Activated CD8-positive, alpha-beta memory T cell treated with anti-CD3 and anti-CD28 coated beads for 36 hours (primary cell): Measurements from ENCODE around the gene A1BG. TPM values are rescaled to one million over a fixed set of nuclear protein-coding genes. Genes with fewer than 3 reads are reported as not detected.
"Not testable (repeated sequence)": the region's sequence is repeated elsewhere in the genome, so short reads cannot be mapped to it uniquely, and the experiment has no call there.

Experiments
- CTCF ChIA-PET: fragments of 350-600 bp; sonication (Branson Sonifier 250); formaldehyde crosslinking; loops from one replicate; lab custom pipeline; 2021; ENCODE audit warnings: antibody characterized with exemption; lab: Charles Lee
- POLR2A ChIA-PET: fragments of 350-600 bp; sonication (Branson Sonifier 250); formaldehyde crosslinking; loops from one replicate; lab custom pipeline; 2021; ENCODE audit warnings: antibody characterized with exemption; lab: Charles Lee
- total RNA-seq, 2 experiments: library from RNA; stranded (reverse); gene quantifications; one replicate each; pipeline ENCODE4 v1.2.3, GENCODE V29; 2021

The A1BG gene
- total RNA-seq, 2 experiments from 2014 or later, result 16.7 to 18.1 TPM

DNA sequence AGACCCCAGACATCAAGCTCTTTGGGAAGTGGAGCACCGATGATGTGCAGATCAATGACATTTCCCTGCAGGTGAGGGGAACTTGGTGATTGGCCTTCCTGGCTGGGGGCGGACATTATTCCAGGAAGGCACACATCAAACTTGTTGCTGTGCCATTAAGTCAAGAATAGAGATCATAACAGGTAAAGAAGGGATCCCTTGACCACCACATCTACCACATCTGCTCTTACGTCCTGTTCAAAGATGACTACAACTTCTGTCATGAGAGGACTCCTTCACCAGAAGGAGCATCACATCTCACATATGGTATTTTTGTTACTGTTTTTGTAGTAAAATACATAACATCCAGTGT is 34.9 kb upstream of the A1BG start:
- ChIA-PET CTCF (interaction anchor here (0.6 to 0.8 kb wide), 2 partner anchors 132 to 735 kb away, joined by 3 read pairs; partner anchors contain the start of gene ZBTB45), POLR2A (interaction anchor here (0.6 to 0.7 kb wide), 4 partner anchors 24 to 101 kb away, joined by 3 to 4 read pairs (median 3); no protein-coding TSS in a partner anchor)

DNA sequence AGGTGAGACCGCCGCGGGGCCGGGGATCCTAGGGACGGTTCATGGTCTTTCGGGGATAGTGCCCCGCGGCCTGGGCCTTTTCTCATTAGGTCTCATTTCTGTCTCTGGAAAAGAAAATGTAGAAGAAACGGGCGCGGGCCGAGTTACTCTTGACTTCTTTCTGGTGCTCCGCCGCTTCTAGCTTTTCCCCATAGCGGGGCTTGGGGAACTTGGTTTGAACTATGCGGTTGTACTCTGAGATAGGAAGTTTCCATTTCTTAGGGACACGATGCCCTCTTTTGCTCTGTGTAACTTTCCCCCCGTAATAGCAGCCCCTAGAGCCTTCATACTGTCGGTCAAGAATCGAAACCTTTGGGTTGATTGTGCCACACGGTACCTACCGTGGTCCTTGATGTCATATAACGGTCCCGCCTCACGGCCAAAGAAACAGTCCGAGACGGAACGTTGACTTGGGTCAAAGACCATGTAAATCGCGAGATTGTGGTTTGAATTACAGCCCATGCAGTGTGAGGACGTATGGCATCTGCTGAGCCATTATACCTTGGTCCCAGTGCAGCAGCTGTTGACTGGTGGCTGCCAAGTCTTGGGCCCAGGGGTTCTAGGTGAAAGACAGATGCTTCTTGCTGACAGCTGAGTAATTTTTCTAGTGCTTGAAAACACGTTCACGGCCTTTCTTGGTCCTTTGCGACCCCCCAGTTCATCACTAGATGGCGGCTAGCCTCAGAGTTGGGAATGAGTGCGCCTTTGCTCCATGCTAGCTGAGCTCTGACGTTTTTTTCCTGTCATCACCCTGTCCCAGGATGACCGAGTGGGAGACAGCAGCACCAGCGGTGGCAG is 34.3 kb upstream of the A1BG start:
- CTCF ChIA-PET, result interaction anchor here (0.6 to 0.8 kb wide), 2 partner anchors 132 to 735 kb away, joined by 3 read pairs; partner anchors contain the start of gene ZBTB45
- POLR2A ChIA-PET, result interaction anchor here (0.6 to 1.4 kb wide), 6 partner anchors 8 to 102 kb away, joined by 3 to 4 read pairs (median 4); partner anchors contain the start of genes RNF225 and ZNF497

DNA sequence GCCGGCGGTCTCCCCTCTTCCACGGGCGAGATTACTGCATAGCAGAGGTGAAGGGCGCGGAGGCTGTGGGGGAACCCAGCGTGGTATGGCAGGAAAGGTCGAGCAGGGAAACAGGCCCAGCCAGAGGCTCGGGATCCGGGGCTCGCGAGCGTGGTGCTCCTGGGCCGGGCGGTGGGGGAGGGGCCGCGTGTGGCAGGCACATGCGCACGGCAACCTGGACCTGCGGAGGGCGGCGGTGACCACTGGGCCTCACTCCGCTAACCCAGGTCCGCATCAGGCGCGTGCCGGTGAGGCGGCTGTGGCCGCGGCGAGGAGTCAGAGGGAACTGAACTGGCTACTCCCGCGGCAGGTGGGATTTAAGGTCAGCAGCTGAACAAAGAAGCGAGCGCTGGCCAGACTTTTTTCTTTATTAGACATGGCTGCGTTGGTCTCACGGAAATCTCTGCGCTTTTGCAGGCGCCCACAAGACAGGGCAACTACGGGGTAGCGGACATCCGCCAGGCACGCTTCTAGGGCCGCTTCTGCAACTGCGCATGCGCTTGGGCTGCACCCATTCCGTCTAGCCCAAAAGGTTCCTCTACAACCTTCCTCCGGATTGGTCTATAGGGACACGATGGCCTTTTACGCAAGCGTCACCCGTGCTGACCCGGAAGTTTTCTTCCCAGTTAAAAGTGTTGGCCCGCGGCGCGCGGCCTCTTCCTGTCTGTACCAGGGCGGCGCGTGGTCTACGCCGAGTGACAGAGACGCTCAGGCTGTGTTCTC is 33.5 kb upstream of the A1BG start, which contains the start of gene RPS5:
TSS of gene RPS5 (plus strand) at position 694 of the 762 bp plus-strand sequence. CDS start 869 bp downstream, outside the sequence.
- ChIA-PET POLR2A (interaction anchor here (1.0 to 1.4 kb wide), 3 partner anchors 9 to 40 kb away, joined by 3 to 4 read pairs (median 4); partner anchors contain the start of genes RNF225 and ZNF497), CTCF (no interaction called here)

DNA sequence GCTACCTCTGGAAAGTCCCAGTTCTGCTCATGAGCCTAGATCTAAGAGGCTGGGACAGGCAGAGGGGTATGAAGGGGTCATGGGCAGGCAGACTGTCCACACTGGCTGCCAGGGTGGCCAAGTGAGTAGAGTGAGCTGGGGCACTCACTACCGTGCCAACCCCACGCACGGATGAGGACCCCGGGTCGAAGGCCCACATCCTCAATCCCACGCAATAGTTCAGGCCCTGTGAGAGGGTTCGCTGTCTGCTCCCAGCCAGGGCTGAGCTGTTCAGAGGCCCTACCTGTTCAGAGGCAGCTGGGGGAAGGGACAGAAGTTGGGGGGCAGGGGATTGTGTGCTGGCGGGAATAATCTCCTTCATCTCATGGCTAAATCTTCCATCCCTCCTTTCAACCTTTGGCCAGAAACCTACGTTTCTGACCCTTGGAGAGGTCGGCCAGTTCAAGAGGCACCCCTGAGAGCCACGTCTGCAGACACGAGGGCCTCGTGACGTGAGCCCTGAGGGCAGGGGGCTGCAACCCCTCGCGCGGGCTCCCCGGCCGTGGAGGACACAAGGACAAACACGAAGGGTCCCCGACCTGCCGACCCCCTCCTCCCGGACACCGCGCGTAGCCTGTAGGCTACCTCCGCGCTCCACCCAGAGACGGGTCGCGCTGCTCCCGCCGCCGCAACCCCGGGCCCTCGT is 32.7 kb upstream of the A1BG start:
- CTCF ChIA-PET, result no interaction called here
- POLR2A ChIA-PET, result interaction anchor here (0.6 to 0.7 kb wide), 5 partner anchors 13 to 930 kb away, joined by 3 to 5 read pairs (median 3); no protein-coding TSS in a partner anchor

DNA sequence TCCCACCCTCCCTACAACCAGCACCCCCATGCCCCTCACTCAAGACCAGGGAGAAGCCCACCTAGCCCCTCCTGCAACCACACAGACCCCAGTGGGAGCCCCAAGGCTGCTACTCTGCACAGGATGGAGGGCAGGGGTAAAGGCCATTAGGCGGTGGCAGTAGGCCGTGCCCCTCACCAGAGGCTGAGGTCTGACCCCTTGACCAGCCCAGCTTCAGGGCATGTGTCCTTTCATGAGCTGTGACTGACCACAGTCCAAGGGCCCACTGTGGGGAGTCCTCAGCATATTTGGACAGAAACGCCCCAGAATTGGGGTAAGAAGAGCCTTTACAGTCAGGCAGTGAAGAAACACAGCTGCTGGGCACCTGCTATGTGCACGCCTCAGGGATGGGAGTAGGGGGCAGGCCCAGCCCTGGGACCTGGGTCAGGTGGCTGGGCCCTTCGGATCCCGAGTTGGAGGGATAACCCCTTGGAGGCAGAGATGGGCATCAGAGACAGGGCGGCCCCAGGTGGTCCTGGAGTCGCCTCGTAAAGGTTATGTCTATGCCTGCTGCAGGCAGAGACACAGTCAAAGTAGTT is 32.1 kb upstream of the A1BG start:
- ChIA-PET CTCF (no interaction called here), POLR2A (interaction anchor here (0.6 to 0.7 kb wide), 5 partner anchors 12 to 930 kb away, joined by 3 to 5 read pairs (median 3); no protein-coding TSS in a partner anchor)

DNA sequence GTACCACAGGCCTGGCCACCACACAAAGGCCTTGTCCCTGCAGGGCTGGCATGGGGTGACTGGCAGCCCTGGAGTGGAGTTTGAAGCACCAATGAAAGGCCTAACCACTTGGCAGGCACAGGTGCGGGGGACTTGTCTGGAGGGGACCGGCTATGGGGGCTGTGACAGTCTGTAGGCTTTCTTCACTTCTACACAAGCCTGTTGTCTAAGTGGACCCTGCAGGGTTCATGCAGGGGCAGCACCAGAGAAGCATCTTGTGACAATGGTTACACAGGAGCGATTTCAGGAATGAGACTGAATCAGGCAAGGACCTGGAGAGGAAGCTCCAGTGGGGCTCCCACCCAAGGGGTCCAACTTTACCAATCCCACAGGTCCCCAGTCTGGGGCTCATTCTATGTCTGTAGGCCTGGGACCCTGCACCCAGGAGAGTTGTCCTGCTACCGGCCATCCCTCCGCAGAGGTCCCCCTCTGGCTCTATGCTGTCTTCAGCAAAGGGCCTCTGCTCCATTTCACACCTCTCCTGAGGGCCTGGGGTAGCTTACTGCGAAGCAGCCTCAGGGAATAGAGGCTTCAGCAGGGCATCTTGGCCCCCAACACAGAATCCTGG is 29.8 kb upstream of the A1BG start:
- ChIA-PET CTCF (interaction anchor here (1.0 kb wide), 1 partner anchor 13 kb away, joined by 3 read pairs; no protein-coding TSS in a partner anchor), POLR2A (no interaction called here)

DNA sequence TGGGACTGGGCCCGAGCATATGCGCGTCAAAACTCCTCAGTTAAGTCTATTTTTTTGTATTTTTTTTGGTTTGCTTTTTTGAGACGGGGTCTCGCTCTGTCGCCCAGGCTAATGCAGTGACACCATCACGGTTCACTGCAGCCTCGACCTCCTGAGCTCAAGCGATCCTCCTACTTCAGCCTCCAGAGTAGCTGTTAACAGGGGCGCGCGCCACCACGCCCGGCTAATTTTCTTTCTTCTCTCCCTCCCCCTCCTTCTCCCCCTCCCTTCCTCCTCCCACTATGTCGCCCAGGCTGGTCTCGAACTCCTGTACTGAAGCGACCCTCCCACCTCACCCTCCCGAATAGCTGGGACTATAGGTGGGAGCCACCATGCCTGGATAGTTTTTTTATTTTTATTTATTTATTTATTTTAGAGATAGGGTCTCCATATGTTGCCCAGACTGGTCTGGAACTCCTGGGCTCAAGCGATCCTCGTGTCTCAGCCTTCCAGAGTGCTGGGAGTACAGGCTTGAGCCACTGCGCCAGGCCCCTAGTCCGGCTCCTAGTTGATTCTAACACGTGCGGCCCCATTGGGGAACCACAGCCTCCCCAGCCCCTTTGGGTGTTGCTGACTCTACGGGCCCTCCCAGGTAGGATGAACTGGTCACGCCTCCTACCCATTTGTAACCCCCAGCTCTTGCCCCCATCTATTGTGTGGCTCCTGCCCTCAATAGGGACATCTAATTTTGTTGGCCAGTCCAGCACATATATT is 28.3 kb upstream of the A1BG start:
- ChIA-PET CTCF (interaction anchor here (1.1 to 1.5 kb wide), 2 partner anchors 35 to 138 kb away, joined by 3 to 7 read pairs; partner anchors contain the start of gene ZBTB45), POLR2A (interaction anchor here (0.6 to 1.4 kb wide), 3 partner anchors 20 to 64 kb away, joined by 4 to 6 read pairs (median 6); partner anchors contain the start of gene ZNF497)

DNA sequence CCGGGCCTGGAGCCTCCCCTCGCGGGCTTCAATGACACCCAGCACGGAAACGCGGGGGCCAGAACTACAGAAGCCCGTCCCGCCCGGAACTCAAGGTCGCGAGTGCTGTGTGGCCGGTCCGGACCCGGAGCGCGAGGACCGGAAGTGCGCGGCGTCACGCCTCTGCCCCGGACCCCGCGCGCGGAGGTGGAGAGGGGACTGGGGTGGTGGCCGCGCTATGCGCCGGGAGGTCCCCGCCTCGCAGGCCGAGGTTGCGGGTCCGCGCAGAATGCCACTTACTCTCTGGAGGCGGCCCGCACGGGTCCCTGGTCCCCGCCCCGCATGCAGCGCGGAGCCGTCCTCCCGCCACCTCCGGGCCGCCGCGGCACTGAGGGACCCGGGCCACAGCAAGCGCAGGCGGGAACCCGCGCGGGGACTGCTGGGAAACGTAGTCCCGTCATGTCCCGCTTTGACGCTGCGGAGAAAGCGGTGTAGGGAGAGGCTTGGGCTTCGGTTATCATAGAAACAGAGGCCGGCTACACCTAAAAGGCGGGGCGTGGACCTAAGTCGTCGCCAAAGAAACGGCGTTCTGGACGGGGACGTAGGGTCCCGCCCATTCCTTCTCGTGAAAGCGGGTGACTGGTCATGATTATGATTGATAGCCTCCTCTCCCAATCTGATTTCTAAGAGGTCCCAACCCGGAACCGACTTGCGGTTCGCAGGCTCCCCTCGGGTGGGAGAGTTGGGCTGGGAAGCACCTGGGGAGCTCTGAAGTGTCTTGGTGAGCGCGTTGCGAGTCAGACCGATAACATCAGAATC is 27.6 kb upstream of the A1BG start, which contains the start of gene ZNF837:
TSS of gene ZNF837 (minus strand) at position 369 of the 798 bp plus-strand sequence. CDS start 11,698 bp downstream, outside the sequence.
- ChIA-PET CTCF (interaction anchor here (1.1 to 1.5 kb wide), 3 partner anchors 16 to 139 kb away, joined by 3 to 7 read pairs (median 3); partner anchors contain the start of gene ZBTB45), POLR2A (interaction anchor here (1.3 to 1.4 kb wide), 2 partner anchors 19 to 33 kb away, joined by 6 read pairs; partner anchors contain the start of gene ZNF497)

DNA sequence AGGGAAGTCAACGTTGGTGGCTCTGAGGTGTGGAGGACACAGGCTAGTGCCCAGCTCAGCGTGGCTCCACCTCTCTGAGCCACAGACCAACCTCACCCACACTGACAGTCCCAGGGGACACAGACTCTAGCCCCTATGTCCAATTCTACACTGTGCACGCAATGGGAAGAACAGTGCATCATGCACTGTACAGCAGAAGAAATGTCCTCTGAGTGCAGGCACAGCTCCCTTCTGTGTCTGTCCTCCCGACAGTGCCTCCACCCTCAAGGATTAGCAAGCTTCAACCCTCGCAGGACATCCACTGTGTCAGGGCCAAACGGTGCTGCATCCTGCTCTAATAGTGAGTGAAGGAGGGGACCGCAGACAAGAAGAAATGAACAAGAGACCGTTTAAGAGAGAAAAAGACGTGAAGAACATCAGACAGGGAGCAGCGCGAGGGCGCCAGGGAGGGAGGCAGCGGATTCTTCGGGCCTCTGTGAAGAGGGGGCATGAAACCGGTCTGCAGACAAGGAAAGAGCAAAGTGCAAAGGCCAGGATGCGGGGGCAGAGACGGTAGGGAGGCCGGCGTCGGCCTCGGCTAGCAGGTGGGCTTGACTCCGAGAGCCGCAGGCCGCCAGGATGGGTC is 26.9 kb upstream of the A1BG start:
- ChIA-PET POLR2A (interaction anchor here (0.6 to 1.1 kb wide), 2 partner anchors 12 to 18 kb away, joined by 5 read pairs; partner anchors contain the start of gene ZNF497), CTCF (interaction anchor here (1.1 kb wide), 1 partner anchor 16 kb away, joined by 3 read pairs; no protein-coding TSS in a partner anchor)

DNA sequence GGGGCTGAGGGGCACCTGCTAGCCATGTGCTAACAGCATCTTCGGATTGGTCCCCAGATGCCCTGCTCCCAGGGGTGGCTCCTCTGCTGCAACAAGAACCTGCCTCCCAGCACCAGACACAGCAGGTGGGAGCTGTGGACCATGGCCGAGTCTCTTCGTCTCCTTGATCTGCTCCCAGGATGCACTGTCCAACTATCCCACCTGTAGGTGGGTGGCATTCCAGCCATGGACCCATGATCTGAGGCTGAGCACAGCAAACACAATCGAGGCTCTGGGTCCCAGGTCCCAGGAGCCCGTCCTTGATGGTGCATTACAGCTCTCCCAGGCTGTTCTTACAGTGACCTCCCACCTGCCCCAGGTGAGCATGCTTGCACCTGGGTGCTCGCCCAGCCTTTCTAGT is 26.0 kb upstream of the A1BG start:
- ChIA-PET CTCF (interaction anchor here (1.1 kb wide), 1 partner anchor 15 kb away, joined by 3 read pairs; no protein-coding TSS in a partner anchor), POLR2A (interaction anchor here (0.6 to 1.1 kb wide), 2 partner anchors 13 to 17 kb away, joined by 5 read pairs; partner anchors contain the start of gene ZNF497)

DNA sequence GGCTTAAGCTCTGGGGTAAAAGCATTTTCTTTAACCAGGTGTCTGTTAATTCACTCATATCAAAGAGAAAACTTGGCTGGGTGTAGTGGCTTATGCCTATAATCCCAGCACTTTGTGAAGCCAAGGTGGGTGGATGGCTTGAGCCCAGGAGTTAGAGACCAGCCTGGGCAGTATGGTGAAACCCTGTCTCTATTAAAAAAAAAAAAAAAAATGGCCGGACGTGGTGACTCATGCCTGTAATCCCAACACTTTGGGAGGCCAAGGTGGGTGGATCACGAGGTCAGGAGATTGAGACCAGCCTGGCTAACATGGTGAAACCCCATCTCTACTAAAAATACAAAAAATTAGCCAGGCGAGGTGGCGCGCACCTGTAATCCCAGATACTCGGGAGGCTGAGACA is 23.4 kb upstream of the A1BG start:
- POLR2A ChIA-PET, CTCF ChIA-PET: not testable (repeated sequence)

DNA sequence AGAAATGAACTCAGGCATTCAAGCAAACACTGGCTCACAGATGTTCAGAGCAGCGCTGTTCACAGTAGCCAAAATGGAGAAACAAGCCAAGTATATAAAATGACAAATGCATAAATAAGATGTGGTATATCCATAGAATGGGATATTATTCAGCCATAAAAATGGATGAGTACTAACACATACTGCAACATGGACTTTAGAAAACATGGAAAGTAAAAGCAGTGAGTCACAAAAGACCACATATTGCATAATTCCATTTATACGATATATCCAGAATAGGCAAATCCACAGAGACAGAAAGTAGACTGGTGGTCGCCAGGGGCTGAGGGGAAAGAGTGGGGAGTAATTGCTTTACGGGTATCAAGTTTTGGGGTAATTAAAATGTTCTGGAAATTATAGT is 20.9 kb upstream of the A1BG start:
- CTCF ChIA-PET, result no interaction called here
- POLR2A ChIA-PET, result no interaction called here

DNA sequence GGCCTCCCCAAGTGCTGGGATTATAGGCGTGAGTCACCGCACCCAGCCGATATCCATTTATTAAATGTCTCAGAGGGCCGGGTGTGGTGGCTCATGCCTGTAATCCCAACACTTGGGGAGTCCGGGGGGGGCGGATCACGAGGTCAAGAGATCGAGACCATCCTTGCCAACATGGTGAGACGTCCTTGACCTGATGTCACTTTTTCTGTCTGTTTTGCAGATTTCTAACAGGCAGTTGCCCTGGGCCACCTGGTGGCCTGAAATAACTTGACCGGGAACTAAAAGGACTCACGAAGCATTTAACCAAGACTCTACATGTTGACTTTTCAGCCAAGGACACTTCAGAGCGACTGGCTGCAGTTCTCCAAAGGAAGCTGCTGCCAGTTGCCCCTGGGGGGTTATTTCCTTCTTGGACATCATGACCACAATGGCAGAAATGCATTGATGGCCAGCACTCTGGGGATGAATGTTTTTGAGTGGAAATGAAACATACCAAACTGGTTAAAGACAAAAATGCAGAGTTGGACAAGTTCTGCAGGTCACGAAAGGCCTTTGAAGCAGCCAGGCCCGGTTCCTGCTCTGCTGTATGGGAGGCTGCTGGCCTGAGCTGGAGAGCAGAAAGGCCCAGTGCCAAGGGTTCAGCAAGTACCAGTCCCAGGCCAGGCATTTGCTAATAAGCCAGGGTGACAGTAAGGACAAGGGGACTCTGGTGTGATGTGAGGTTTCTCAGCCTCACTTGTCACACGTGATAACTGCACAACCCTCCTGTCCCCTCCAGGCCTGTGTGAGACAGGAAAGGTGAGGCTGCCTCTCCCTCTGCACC is 19.2 kb upstream of the A1BG start:
- POLR2A ChIA-PET, result no interaction called here
- CTCF ChIA-PET, result no interaction called here

DNA sequence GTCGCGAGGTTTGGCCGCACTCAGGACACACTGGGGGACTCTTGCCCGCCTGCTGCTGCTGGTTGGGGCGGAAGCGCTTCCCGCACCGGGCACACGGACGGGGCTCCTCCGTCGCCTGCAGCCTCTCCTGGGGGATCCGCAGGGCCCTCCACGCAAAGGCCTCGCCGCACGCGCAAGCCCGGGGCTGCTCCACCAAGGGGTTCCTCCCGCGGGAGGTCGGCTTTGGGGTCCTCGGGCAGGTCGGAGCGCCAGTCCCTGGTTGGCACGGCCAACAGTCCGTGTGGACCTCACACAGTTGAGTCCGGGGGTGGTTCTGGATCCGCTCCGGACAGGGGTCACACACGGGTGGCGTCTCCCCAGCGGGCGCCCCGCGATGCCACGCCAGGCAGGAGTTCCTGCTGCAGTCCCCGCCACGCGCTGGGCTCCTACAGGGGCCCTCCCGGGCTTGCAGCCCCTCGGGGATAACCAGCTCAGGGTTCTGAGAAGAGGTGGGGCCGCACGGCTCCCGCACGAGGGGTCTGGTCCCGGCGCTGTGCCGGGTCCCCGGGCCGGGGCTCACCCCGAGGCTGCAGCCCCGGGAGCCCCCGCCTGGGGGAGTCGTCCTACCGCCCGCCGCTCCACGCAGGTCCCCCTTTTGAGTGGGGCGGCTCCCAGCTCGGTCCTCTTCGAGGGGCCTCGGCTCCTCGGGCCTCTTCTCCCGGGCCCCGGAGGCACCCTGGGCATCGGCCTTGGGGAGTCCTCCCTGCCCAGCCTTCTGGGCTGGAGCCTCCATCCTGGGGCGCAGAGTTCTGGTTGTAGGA is 15.5 kb upstream of the A1BG start:
- ChIA-PET CTCF (no interaction called here), POLR2A (no interaction called here)
